GM21390 (cell line): ENCODE data around the gene SLAIN1.

ENCODE experiments used
- ATAC-seq: cut with Tn5 transposase; IDR thresholded peaks from one replicate; pipeline ENCODE4 v1.9.1; 2021; ENCODE audit not compliant: unreplicated experiment

SLAIN1 gene

DNA sequence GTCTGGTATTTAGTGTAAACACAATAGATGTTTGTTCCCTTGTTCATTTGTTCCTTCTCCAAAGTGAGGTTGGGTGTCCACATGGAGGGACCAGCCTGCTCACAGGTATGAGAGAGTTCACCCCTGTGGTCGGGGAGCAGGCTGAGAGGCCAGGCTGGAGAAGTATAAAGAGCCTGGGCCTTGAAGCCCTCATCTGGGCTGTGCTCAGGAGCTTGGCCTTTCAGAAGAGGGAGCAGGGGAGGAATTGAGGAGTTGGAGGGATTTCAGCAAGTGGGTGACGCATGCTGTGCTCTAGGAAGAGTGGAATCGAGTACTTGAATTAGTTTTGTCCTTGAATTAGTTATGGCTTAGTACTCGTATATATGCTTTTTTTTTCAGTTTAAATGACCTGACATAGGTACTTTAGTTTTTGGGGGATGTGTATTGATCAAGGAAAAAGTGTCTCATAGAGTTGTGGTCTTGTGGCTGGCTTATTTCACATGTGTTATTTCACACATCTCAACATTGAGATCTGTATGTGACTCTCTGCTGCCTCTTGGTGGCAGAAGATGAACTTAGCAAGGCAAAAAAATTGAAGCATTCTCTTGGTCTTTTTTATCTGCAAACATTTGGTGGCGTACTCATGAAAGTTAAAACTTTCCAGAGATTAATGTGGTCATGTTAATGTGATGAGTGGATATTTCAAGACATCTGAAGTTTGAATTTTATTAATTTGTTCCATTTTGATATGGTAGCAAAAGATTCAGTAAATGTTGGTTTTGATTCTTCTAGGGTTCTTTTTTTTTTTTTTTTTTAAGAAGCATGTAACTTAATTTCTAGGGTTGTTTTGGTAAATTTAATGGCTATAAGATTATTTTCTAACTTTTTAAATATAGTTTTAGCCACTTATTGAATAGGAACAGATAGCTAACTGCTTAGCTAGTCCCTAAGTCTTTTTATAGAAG, 54.3 kb downstream of the SLAIN1 start:
- ATAC-seq, result peak; percentile 82

- ATAC-seq, result no peak
Measured at GRCh38 chr13:77752512-77753069, 55.1 kb downstream of the SLAIN1 start.

- ATAC-seq, result no peak
Measured at GRCh38 chr13:77760893-77761292, 63.4 kb downstream of the SLAIN1 start.

- ATAC-seq, result no peak
Measured at GRCh38 chr13:77767413-77767812, 69.9 kb downstream of the SLAIN1 start.

GRCh38 chr13:77774181-77774580, 76.7 kb downstream of the SLAIN1 start:
- no peak for ATAC-seq

- ATAC-seq, result no peak
Measured at GRCh38 chr13:77776704-77777103, 79.2 kb downstream of the SLAIN1 start.

- peak; percentile 84 for ATAC-seq
Measured at GRCh38 chr13:77779552-77780272, 82.2 kb downstream of the SLAIN1 start.

DNA sequence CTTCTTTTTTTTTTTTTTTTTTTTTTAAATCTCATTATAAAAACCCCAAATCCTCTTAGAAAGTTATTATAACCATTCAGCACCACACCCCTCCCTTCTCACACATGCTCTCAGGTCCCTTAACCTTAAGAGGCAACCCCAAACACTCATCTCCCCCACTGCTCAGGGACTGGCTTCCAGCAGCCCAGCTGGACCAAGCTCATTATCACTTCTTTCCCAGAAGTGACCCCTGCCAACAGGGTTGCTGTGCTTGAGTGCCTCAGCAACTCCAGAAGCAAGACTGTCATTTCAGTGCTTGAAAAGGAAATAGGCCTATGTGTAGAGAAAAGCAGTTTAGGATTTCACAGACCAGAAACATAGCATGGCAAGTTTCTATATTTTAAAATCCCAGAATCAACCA, 84.3 kb downstream of the SLAIN1 start:
- no peak for ATAC-seq

DNA sequence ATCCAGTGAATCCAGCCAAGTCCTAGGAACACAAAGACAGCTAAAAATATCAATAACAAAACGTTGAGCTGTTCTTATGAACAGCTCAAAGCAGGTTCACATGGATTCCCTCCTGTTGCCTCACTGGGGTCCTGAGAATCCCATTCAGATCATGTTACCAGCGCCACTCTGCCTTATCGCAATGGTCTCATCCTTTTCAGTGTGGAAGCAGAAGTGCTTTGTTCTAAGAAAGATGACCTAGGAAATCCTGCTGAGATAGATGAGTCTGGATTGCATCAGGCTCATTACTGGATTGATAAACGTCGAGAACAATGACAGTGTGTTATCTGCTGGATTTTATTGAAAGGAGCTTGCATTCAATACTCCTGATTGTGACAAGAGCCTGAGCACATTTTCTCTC, 87.0 kb downstream of the SLAIN1 start:
- no peak for ATAC-seq

DNA sequence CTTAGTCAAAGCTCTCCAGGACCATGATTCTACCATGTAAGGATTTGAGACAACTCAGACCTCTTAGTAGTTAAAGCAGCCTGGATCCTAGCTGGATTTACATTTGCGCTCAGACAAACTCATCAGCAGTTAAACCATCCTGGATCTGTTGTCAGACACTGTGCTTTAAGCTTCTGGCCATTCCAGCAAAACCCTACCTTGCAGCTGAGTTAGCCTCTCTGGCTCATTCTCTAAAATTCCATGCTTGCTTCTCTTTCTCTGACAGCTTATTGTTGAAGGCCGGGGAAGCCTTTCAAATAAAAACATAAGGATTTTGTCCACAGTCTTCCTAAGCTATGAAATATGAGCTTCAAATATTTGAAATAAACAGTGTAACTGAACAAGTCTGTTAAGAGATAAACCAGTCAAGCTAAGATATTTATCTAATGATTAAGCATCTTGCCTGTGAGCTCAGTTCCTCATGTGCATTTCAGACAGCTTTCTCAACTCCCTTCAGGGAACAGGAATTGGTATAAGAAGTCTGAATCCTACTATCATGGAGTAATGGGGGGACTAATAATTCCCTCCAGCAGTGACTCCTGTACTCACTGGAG, 89.3 kb downstream of the SLAIN1 start:
- ATAC-seq, result no peak

DNA sequence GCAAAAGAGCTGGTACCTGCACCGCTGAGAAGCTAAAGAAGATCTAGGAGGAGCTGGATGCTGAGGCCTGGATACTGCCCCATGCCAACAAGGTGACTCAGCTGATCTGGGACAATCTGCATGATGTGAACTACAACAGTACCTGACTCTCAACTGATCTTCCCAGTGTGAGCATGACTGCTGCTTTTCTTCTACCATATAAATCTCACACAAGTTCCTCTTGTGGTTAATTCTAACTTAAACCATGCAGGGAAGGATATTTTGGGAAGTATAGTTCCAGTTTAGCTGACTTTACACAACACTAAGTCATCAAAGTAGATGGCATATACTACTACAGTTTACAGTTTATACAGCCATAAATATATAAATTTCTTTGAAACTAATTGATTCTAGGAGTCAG, 91.9 kb downstream of the SLAIN1 start:
- ATAC-seq, result no peak

- no peak for ATAC-seq
Measured at GRCh38 chr13:77800219-77800618, 102.7 kb downstream of the SLAIN1 start.

DNA sequence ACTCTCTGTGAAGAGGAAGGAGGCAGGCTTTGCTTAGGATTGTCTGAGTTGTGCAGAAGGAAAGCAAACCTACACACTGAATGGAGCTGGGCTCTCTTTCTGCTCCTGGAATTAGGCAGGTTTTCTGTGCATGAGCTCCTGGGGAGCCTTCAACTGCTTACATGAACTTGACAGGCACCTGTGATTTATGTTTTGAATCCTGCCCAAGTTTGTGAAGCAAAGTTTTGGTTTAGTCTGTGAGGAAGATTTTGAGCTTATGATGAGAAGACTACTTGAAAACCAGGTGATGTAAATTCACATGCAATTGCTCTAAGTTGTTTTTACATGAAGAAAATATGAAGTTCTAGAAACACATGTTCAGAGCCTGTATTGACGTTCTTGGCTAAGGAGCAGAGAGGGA, 109.0 kb downstream of the SLAIN1 start:
- ATAC-seq, result no peak

DNA sequence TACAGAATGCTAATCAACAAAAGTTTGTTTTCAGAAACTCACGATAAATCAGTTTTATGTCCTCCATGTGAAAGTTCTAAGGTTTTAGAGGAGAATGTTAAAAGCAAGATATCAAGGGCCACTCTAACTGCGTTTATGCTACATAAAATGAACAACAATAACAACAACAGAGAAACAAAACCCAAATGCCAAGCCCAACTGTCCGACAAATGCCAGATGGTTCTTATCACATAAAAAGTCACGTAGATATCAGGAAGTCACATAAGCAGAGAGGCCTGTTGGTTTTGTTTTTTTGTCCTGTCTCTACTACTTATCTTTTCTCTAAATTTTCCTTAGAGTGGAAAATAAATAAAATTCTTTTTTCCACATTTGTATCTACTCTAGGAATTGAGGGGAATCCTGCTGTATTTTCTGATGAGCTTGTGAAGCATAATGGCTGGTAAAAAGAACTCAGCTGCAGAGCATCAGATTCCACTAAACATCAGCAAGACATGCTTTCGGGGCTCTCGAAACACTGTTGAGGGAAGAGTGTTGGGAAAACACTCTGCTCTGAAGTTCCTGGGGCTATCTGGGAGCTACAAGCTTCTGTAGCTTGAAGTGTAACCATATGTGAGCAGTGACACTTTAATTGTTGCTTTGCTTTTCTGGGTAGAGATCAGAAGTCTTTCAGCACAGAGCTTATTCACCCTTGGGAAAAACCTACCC, 110.1 kb downstream of the SLAIN1 start:
- ATAC-seq, result no peak

GRCh38 chr13:77810430-77810829, 112.9 kb downstream of the SLAIN1 start:
- peak; percentile 85 for ATAC-seq

- ATAC-seq, result no peak
Measured at GRCh38 chr13:77810878-77811277, 113.4 kb downstream of the SLAIN1 start.

DNA sequence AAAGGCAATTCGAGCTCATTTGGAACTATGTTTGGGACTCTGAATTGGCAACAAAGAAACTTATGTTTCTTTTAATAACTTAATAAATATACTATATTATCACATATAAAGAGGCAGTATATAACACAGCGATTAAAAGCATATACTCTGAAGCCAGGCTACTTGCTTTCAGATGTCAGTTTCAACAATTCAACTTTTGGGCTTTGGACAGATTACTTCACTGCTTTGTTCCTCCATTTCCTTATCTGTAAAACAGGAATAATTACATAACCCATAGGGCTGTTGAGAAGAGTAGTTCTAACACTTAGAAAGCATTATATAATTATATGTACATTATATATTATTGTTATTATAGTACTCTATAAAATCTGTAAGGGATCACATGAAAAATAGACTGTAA, 113.9 kb downstream of the SLAIN1 start:
- no peak for ATAC-seq

- ATAC-seq, result no peak
Measured at GRCh38 chr13:77811981-77812380, 114.5 kb downstream of the SLAIN1 start.
